Mammary microvascular endothelial cell (primary cell): ENCODE measurements around the gene PLS1. TPM values are rescaled to one million over a fixed set of nuclear protein-coding genes. Genes with fewer than 3 reads are reported as not detected.

Source experiments
- total RNA-seq: library from RNA; depleted of rRNA; stranded (reverse); fragments of >200 nt; gene quantifications from 2 replicates; pipeline ENCODE4 v1.2.3, GENCODE V29; 2015

PLS1 gene, protein sequence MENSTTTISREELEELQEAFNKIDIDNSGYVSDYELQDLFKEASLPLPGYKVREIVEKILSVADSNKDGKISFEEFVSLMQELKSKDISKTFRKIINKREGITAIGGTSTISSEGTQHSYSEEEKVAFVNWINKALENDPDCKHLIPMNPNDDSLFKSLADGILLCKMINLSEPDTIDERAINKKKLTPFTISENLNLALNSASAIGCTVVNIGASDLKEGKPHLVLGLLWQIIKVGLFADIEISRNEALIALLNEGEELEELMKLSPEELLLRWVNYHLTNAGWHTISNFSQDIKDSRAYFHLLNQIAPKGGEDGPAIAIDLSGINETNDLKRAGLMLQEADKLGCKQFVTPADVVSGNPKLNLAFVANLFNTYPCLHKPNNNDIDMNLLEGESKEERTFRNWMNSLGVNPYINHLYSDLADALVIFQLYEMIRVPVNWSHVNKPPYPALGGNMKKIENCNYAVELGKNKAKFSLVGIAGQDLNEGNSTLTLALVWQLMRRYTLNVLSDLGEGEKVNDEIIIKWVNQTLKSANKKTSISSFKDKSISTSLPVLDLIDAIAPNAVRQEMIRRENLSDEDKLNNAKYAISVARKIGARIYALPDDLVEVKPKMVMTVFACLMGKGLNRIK
- 0.13 and 1.2 TPM in 2 replicates for total RNA-seq

DNA sequence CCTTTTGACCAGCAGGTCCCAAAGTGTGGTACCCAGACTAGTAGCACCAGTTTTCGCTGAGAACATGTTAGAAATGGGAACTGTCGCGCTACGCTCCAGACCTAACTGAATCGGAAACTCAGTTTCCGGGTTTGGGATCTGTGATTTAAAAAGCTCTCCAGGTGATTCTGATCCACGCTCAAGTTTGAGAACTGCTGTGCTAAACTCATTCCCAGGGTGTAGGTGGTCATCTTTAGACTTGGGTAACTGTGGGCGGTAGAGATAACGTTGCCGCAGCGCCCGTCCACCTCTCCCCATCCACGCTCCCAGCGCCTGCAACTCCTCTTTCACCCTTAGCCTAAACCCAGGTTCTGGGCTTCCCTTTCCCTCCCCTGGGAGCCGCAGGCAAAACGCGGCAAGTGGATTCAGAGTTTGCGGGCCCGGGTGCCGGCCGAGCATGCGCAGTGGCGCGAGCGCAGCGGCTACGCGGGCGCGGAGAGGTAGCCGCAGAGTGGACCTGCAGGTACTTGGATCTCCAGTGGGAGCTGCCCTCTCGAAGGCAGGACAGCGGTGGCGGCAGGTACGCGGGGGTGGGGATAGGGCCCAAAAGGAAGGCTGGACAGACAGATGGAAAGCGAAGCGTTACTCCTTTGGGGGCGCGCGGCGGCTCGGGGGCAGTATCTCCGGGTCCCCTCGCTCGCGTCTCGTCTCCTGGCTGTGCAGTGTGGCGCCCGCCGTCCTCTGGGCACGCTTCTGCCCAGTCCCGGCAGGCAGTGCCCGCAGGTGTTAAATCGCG is at the start of gene PLS1:
Gene PLS1 (plus strand): TSS at position 443 of the 775 bp plus-strand sequence. CDS start 67,845 bp downstream, outside the sequence.

DNA sequence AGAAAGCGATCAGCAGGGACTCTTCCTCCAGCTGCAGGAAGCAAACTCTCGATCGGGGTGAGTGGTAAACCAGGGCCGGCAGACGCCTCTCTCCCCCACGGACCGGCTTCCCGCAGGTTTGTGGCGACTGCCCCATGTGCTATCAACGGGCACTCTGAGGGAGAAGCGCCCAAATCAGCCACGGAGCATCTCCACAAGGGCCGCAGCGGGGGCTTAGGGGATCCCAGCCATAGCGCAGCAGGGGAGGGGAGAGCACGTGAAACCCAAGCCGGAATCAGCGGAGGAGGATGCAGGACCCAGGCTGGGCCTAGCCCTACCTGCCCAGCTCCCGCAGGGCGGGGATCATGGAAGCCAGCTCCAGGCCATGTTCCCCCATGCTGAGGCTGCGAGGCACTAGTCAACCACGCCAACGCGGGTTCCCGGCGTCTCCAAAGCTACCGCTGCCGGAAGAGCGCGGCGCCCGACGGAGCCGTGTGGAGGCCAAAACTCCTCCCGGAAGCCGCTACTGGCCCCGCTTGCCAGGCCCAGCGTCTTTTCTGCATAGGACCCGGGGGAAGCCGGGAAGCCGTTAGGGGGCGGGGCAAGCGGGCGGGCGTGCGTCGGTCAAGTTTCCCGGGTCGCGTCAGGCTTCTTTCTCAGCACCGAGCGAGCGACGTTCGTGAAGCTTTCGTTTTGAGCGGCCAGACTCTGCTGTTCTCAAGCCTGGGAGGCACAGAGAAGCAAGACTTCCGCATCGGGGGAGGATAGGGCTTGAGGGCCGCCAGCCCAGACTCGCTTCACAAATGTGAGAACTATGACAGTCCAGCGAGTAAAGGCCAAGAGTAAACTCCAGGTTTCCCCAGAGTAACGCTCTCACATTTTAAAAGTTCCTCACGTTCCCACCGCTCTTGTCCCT is 17.6 kb upstream of the PLS1 start, which contains the start of gene ATR:
Gene ATR (minus strand): TSS at position 405 of the 895 bp plus-strand sequence. CDS start 29 bp downstream, at position 376.

DNA sequence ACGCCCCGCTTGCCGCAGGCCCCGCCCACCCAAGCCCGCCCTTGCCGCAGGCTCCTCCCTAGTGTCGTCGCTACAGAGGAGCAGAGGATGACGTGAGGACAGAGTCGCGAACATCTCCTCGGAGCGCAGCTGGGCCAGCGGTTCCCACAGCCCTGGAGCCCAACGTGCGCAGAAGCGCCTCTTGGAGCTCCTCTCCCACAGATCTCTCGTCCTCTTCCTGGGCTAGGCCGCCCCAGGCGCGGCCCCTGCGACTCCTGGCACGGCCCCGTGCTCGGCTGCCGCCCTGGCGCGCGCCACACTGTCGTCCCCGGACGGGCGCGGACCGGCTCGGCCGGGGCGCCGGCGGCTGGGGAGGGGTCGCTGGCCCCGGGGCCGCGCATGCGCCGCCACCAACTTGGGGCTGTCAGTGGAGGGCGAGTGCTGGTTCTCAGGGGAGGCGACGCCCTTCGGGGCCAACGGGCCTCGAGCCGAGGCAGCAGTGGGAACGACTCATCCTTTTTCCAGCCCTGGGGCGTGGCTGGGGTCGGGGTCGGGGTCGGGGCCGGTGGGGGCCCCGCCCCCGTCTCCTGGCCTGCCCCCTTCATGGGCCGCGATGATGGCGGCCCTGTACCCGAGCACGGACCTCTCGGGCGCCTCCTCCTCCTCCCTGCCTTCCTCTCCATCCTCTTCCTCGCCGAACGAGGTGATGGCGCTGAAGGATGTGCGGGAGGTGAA is 127.9 kb downstream of the PLS1 start, which contains the start of gene TRPC1:
Gene TRPC1 (plus strand): TSS at position 67 of the 714 bp plus-strand sequence. CDS start 526 bp downstream, at position 593.

Other genes starting within 250 kb of the PLS1 start
- gene XRN1, start 148.4 kb upstream of the PLS1 start, total RNA-seq = 15.2 and 15.8 TPM in 2 replicates
- 23.9 and 29.7 TPM in 2 replicates for gene ATR, start 17.7 kb upstream of the PLS1 start, total RNA-seq
- gene TRPC1, start 127.6 kb downstream of the PLS1 start, total RNA-seq = 1.7 and 2.7 TPM in 2 replicates